Eye (tissue), 1 donor: ENCODE data around the gene DNLZ.
"Not testable (repeated sequence)": the region's sequence is repeated elsewhere in the genome, so short reads cannot be mapped to it uniquely, and the experiment has no call there.

Experiments
- DNase-seq: peaks from one replicate; pipeline ENCODE4 v3.0.0-alpha.2; 2015

Gene DNLZ

DNA sequence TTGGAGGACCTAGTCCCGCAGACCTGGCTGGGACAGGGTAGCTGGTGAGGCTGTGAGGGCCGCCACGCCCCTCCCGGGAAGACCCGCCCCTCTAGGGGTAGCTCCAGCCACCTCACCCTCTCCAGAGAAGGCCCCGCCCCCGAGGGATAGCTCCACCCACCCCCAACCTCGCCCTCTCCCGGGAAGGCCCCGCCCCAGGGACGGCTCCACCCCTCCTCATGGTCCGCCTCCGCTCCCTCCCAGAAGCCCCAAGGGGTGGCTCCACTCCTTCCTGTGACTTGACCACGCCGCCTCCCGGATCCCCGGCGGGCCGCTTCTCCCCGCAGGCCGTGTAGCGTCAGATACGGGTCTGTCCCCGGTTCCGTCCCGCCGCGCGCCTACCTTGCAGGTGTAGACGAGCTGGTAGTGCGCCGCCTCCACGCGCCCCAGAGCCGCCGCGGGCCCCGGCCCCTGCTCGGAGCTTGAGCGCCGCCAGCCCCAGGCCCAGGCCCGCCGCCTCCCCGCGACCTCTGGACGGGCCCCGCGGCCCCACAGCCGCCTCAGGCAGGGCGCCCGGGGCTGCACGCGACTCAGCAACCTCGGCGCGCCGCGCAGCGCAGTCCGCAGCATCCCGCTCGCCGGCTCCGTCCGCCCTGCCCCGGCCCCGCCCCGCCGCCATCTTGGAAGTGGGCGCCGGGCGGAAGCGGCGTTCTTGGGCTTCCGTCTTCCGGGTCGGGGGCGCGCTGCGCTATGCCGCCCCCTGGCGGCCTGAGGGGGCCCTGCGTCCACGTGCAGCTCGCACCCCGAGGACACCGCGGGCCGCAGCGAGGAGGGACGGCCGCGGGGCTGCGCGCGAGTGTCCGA, at the start of gene DNLZ:
Gene DNLZ, minus strand, starts transcription at position 639 of the 843 bp plus-strand sequence. Its CDS starts 30 bp downstream, at position 609.
- peak; percentile 97 for DNase-seq

DNA sequence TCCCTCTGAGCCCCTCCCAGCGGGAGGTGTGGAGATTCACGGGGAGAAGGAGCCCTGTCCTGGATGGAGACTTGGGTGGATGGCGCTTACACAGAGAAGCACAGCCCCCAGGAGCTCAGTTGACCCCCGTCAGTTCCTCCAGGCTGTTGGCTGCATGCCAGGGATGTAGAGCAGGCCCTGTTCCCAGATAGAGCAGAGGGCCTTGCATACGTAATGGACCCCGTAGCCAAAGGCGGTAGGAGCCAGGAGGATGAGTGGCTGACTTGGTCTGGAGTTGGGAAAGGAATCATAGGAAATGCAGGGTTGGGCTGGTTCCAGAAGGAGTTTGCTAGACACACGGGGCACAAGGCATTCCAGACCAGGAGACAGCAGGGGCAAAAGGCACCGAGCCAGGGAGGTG, 49.4 kb upstream of the DNLZ start:
- no peak for DNase-seq

DNA sequence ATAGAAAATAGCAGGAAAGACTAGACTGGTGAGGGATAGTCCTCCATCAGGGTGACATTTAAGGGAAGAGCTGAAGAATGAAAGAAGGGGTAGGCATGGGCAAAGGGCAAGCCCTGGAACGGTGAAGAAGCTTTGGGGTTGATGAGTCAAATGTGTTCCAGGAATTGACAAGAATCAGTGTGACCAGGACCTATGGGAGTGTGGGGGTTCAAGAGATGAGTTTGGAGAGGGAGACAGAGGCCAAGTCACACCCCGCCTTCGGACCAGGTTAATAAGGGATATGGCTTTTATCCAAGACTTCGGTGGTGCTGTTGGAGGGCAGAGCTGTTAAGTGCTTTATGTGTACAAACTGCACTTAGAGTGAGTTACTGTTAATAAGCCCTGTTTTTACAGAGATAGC, 47.8 kb upstream of the DNLZ start:
- DNase-seq, result no peak

DNA sequence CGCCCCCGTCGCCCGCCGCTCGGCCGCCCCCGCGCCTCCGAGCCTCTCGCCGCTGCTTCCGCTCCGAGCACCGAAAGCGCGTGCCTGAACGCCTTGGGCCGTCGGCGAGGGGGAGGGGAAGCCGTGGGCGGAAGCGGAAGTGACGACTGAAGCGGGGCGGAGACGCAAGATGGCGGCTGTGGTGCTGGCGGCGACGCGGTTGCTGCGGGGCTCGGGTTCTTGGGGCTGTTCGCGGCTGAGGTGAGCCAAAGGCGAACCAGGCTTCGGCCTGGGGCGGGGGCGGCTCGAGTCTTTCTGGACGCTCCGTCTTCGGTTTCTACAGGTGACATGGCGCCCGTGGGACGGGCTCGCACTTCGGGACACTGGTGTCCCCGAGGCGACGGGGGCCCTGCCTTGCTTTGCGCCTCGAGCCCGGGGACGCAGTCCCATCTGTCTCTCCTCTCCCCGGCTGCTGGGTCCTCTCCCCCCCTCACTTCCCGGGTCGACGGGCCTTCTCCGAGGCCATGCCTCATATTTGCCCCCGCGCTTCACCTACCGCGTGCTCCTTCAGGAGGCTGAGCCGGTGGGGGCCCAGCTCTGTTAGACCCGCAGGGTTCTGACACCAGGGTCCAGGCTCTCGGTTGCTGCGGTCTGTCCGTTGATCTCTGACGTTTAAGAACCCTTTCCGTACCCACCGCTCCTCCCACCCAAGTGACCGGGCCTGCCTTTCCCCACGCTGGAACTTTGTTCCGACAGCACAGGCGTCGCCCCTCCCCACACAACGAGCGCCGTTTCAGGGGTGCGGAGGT, 47.1 kb upstream of the DNLZ start, which contains the start of the genes ENTR1 and PMPCA:
Gene ENTR1, minus strand, starts transcription at position 115 of the 788 bp plus-strand sequence. CDS start 217 bp downstream, outside the sequence.
Gene PMPCA, plus strand, starts transcription at position 159 of the 788 bp plus-strand sequence. Its CDS starts 11 bp downstream, at position 170.
- peak; percentile 97 for DNase-seq

DNA sequence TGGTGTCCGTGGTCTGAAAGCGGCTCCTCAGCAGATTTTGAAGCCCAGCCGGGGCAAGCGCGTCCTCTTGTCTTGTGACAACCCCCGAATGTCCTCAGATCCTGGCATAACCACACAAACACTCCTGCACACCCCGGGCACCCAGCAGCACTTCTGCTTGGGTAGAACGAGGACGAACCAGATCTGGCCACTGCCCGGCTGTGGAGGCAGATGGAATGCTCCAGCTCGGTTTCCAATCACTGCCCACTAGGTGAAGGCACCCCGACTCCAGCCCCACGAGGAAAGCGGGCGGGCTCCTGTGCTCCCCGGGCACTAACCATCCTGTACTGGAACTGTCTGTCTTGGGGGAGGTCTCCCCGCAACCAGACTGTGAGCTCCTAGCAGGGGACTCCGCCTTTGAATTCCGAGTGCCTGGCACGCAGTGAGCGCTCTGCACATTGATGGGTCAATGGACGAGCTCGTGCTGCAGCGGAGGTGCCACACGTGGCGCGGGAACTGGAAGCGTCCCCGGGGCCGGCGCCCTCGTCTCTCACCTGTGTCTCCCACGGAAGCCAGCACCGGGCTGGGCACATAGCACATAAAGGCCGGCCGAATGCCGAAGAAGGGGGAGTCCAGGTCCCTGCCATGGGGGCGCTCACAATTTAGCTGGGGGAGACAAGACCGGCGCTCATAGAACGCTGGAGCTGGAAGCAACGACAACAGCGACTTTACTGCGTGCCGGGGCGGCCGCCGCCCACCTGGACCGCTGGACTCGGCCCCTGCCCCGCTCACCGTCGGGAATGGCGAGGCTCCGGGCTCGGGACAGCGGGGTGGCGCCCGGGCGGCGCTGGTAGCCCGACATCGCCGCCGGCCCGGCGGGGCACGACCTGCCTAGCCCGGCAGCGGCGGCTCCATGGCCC, 46.3 kb upstream of the DNLZ start:
- peak; percentile 60 for DNase-seq

DNA sequence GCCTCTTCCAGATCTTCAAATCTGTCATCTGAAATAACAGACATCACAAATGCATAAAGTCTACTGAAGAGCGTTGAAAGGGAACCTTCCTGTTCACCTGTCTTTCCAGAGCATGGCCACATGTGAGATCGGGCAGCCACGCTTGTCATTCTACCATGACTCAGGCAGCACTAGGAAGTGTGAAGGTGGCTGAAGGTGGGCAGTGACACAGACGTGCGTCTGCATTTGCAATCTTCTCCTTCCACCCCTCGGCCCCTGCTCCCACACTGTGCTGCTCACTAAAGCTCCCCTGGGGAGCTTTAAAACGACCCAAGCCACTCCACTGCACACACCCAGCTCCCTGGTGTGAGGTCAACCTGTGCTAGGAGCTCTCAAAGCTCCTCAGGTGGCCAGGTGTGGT, 44.4 kb upstream of the DNLZ start:
- no peak for DNase-seq

DNA sequence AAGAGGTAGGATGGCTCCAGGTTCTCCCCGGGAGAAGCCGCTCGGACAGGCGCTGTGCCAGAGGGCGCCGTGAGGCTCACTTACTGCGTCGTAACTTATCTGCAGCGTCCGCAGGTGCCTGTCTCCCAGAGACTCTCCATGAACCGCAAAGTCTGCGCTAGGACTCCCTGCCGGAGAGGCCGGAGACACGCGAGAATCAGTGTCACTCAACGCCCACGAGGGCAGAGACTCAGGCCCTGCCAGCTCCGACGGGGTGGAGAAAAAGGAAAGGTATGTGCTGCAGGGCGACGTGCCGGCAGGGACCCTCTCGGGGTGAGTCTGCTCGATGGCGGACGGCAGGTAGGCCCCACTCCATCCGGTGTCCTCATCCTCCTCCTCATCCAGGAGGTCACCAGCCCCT, 43.5 kb upstream of the DNLZ start:
- not testable (repeated sequence) for DNase-seq

DNA sequence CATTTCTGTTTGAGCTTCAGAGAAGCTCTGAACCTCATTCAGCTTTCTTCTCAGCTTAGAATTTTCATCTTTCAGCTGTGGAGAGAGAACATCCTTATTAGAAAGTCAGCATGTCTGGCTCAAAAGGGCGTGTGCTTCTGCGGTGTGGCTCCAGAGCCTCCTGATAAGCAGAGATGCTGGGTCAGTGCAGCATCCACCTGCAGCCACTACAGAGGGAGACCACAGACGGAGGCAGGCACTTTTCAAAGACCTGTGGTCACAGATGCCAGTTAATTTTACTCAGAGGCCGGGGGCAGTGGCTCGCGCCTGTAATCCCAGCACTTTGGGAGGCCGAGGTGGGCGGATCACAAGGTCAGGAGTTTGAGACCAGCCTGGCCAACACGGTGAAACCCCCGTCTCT, 42.4 kb upstream of the DNLZ start:
- not testable (repeated sequence) for DNase-seq

DNA sequence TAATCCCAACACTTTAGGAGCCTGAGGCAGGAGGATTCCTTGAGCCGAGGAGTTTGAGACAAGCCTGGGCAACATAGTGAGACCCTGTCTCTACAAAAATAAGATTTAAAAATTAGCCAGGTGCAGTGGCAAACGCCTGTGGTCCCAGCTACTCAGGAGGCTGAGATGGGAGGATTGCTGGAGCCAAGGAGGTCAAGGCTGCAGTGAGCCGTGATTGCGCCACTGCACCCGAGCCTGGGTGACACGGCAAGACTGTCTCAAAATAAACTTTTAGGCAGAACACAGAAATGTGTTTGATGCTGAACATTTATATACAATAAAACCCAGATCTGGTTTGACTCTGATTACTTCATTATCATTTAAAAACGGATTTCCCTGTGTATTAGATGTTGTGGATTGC, 41.9 kb upstream of the DNLZ start:
- no peak for DNase-seq

DNA sequence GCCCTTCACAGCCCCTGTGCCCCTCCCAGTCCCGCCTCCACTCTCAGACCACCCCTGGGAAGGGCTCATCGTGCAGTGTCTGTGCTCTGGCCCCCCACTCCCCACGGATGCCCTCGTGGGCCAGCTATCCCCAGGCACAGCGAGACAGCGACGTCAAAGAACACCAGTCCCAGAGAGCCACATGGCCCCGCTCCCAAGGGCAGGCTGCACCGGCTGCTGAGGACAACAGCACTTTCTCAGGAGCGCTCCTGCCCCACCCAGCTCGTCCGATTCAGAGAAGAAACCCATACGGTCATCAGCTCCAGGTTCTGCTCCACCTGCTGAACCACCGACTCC, 41.2 kb upstream of the DNLZ start:
- no peak for DNase-seq

DNA sequence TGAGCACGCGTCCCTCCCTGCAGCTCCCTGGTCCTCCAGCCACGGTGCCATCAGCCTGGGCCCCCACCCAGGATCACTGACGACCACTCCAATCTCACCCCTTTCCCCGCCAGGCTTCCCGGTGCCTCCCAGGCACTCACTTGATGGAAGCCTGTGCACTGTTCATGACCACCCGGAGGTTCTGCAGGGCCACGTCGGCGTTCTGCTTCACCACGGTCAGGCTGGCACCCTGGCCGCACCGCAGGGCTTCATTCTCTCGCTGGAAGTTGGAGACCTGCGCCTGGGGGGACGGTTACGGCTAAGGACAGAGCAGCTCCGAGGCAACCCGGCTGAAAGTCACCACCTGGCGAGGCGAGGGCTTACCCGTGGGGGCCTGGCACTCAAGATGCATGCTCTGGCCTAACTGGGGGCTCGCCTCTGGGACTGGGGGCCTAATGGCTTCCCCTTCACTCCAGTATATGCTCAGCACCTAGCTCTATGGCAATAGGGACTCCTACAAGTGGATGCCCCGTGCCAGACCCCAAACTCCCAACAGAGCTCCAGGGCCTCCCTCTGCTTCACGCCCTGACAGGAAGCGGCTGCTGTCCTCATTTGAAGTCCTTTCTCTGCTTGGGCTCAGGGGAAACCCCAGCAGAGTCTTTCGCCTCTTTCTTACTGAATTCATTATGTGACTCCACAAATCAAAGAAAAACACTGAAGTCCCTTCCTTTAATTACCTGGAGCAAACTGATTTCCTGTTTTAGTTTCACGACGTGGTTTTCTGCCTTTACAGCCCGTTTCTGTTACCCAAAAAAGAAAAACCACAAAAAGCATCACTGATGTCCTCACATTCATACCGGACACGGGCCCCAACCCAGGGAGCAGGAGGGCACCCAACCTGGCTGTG, 40.6 kb upstream of the DNLZ start:
- DNase-seq, result no peak

DNA sequence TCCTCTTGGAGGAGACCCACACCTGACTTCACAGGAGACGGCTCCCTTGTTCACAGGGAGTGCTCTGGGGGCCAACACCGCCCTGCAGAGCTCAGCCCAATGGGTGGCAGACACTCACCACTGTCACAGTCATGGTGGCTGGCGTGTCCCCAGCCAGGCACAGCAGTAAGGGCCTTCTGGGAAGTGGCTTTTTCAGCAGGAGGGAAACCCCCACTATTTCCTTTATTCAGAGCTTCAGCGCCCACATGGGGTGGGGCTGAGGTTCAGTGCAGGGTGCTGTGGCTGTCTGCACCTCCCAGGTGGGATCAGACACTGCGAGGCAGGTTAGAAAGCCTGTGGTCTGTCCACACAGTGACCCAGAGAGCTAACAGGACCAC, 40.0 kb upstream of the DNLZ start:
- no peak for DNase-seq

DNA sequence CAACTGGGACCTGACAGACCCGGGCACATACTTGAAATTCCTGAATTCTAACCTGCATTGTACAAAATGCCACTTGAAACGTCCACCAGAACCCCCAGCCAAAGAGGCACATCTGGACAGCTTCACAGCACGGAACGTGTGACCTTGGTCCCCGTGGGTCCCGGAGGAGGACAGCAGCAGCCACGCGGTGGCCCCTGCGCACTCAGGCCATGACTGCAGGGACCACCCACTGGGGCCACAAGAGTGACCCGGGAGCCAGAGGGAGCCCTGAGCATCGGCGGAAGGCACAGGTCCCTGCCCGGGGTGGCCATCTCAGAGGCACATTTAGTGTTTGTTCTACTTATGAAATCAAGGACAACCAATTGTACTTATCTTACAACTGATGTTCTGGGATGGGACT, 38.5 kb upstream of the DNLZ start:
- DNase-seq, result no peak

DNA sequence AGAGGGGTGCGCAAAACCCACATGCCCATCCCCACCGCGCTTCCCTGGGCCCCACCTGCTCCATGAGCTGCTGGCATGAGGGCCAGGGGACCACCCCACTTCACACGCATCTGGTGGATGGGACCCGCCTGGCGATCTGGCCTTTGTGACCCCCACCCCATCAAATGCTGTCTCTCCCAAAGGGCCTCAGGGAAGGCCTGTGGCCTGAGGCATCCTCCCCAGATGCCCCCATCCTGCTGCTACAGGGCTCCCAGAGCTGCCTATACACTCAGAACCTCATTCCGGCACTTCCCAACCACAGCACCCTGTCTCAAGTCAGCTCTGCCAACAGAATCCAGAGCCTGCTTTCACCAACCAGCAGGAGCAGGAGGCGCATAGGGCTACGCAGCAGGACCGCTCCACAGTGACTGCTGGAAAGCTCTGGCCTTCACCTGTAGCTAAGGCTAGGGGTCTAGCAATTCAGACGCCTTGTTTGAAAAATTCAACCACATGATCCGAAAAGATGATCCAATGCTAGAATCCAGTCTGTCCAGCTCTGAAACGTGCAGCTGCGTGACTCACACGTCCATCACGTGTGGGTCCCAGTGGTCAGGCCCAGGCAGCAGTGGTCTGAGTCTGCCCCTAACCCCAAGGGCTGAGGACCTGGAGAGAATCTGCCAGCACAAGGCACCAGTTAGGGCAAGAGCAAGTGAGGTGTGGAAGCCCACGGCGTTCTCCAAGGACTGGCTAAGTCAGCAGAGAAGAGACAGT, 37.8 kb upstream of the DNLZ start:
- DNase-seq, result no peak

DNA sequence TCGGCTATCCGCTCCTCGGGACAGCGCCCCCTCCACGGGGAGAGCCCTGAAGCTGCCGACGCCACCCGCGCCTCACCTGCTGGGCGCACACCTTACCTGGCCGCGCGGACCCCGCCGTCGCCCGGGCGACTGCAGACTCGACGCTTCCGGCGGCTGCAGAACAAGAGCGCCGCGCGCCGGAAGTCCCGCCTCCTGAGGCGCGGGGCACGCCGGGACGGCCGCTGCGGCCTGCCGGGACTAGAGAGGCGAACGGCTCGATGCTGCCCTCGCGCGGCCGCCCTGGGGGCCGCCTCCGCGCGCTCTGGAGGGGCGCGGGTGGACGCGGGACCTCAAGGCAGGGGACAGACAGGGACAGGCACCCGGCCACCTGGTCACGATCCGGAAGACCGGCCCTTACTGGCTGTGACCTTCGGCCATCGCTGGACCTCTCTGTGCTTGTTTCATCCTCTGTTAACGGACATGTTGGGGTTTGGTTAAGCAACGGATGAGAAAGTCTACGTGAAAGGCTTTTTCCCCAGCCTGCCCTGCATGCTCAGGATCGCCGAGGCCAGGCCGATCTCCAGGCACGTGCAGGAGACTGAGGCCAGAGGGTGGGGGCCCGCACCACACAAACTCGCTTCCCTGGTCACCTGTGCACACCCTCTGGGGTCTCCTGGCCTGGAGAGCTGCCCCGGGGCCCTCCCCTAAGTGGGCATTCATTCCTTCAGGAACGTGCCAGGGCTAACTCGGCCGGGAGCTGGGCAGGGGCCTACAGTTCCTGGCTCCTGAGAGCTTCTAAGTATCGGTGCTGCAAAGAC, 36.7 kb upstream of the DNLZ start, which contains the start of gene SNAPC4:
Gene SNAPC4, minus strand, starts transcription at position 133 of the 797 bp plus-strand sequence. CDS start 1,742 bp downstream, outside the sequence.
- DNase-seq, result peak; percentile 96

DNA sequence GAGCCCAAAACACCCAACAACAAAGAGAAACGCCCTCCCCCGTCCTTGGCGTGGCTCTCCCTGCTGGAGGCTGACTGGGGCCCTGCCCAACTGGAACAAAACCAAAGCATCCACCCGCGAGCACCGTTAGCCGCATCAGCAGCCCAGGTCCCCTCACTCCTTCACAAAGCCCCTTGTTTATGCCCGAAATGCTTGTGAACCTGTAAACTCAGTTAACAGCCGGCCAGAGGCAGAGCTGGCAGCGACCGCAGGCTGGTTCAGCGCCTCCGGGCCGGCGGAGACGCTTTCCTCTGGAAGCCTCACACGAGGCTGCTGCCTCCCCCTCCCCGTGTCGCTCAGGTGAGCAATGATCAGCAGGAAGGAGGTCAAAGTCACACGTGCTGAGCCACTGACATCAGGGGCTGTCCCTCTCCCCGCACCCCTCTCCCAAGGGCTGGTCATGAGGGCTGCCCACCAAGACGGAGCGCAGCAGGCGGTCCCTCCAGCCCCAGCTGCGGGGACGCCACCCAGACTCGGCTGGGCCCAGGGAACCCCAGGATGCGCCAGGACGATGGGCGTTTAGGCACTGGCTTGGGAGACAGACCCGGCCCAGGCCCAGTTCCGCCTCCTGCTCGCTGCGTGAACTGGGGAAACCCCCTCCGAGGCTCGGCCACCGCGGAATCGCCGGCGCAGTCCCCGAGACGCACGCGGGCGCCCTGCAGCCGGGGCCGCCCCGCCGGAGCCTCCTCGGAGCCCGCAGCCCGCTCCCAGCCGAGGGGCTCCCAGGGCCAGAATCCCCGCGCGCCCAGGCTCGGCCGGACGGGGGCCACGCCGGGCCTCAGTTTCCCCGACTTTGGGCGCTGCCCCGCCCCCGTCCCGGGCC, 35.9 kb upstream of the DNLZ start:
- DNase-seq, result peak; percentile 19

DNA sequence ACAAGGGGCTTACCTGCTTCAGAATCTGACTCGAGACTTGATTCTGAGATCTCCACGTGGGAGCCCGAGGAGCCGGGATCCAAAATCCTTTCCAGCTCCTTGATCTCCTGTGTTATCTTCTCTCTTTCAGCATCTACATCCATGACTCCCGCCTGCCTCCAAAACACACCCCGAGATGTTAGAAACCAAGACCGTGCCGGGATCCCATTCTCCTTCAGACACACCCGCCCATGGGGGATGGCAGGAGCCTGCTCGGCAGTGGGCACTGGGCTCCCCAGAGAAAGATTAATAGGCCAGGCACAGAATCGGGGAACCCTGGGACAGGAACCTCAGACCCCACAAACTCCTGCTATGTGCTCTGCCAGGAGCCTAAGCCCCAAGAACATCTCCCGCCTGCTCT, 34.7 kb upstream of the DNLZ start:
- DNase-seq, result no peak

DNA sequence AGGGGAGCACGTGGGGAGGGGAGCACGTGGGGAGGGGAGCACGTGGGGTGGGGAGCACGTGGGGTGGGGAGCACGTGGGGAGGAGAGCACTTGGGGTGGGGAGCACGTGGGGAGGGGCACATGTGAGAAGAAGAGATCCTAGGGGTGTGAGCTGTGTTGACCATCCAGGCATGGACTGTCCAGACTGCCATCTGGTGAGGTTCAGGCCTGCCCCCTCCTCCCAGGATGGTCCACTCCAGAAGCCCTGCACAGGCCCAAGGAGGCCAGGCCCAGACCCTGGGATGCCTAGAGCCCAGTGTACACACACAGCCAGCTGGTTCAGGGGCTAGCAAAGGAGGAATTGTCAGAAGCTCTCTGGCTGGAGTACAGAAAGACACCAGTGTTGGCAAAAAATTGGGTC, 34.1 kb upstream of the DNLZ start:
- no peak for DNase-seq

DNA sequence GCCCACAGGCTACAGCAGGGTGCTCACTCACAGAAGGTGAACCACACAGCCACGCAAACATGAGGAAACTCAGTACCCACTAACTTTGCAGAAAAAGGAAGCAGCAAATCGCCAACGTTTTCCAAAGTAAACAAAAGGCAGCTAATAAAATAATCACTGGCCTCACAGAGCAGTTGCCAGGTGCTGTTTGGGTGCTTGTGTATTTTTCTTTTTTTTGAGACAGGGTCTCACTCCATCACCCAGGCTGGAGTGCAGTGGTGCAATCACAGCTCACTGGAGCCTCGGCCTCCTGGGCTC, 32.6 kb upstream of the DNLZ start:
- DNase-seq, result no peak
